H1 (cell line): ENCODE measurements around the gene RPL28.

ENCODE experiments used
- CHD2 ChIP-seq: IDR thresholded peaks from 2 replicates; pipeline ENCODE4 v1.6.1; 2012; ENCODE audit warnings: low read length, improper control_type of control experiment
- ZNF274 ChIP-seq: IDR thresholded peaks from 2 replicates; pipeline ENCODE4 v1.7.0; 2012; ENCODE audit warnings: low read length, borderline replicate concordance; ENCODE audit errors: extremely low read depth
- TF ChIP-seq, protein P1 (sequence below), 3 experiments: IDR thresholded peaks; 1 replicate in 2 of 3; 2 replicates in 1 of 3; pipeline versions ENCODE4 v1.5.1 to v1.6.1; 2011; ENCODE audit warnings: low read length in 3 of 3, mild to moderate bottlenecking in 3 of 3, inconsistent platforms in 2 of 3, low read depth in 1 of 3, moderate library complexity in 1 of 3; ENCODE audit not compliant: insufficient read depth in 1 of 3; ENCODE audit errors: control extremely low read depth in 1 of 3

GRCh38 chr19:55372316-55373081 lies 13.2 kb upstream of the RPL28 start:
- TF ChIP-seq CHD2 (no peak), ZNF274 (no peak)
- TF ChIP-seq, protein P1, sequence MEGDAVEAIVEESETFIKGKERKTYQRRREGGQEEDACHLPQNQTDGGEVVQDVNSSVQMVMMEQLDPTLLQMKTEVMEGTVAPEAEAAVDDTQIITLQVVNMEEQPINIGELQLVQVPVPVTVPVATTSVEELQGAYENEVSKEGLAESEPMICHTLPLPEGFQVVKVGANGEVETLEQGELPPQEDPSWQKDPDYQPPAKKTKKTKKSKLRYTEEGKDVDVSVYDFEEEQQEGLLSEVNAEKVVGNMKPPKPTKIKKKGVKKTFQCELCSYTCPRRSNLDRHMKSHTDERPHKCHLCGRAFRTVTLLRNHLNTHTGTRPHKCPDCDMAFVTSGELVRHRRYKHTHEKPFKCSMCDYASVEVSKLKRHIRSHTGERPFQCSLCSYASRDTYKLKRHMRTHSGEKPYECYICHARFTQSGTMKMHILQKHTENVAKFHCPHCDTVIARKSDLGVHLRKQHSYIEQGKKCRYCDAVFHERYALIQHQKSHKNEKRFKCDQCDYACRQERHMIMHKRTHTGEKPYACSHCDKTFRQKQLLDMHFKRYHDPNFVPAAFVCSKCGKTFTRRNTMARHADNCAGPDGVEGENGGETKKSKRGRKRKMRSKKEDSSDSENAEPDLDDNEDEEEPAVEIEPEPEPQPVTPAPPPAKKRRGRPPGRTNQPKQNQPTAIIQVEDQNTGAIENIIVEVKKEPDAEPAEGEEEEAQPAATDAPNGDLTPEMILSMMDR (IDR thresholded peaks at IDR 0.05; ENCODE audit: control extremely low read depth in 1 of 3, insufficient read depth in 1 of 3, low read depth in 1 of 3, low read length in 3 of 3) = no peak
